ENCODE data around the gene CYB561D2. TPM values are rescaled to one million over a fixed set of nuclear protein-coding genes. Genes with fewer than 3 reads are reported as not detected.
A peak's percentile ranks its signal among the peaks of the same experiment; 100 is the strongest.

CYB561D2 gene
- total and polyA plus RNA-seq, 9 of the 15 experiments (the other 6 are each of a cell fraction or from before 2014, with no cell fraction given), result 4.2 to 16.6 (median 9.4) TPM

DNA sequence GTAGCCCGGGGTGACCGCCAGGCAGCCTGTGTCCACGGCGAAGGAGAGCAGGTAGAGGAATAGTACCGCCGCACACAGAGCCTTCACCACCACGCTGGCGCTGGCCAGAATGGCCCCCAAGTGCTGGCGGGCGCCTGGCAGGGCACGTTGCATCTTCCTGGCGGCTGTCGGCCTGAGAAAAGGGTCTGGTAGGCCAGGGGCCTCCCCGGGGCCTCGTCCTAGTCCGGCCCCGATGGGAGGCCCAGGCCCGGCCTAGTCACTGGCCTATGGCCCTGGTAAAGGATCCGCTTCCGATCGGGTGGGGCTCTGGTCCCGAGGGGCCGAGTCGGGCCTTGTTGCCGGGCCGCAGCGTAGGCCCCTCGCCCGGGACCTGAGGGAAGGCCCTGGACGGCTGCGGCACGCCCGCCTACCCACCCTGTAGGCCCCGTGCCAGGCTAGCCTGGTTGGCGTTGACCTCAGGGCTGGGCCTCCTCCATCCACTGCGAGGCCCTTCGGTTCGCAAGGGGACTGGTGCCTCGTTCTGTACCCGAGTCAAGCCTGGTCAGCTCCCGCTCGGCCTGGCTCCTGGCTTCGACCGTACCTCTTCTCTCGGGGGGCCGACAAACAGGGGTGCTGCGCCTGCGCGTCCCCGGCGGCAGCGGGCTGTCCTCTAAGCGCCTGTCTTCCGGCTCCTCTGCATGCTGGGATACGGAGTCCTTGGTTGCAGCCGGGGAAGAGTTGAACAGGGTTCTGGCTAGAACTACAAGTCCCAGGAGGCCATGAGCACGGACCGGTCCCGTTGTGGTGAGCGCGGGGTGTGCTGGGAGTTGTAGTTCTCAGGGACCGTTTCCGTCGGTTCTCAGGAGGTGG, 8.5 kb downstream of the CYB561D2 start, which contains the start of gene TMEM115 (continued):
- TF ChIP-seq RBM22 (IDR thresholded peaks at IDR 0.05; ENCODE audit: low read depth, low read length, poor library complexity, severe bottlenecking), result no peak
- TF ChIP-seq, protein P1, sequence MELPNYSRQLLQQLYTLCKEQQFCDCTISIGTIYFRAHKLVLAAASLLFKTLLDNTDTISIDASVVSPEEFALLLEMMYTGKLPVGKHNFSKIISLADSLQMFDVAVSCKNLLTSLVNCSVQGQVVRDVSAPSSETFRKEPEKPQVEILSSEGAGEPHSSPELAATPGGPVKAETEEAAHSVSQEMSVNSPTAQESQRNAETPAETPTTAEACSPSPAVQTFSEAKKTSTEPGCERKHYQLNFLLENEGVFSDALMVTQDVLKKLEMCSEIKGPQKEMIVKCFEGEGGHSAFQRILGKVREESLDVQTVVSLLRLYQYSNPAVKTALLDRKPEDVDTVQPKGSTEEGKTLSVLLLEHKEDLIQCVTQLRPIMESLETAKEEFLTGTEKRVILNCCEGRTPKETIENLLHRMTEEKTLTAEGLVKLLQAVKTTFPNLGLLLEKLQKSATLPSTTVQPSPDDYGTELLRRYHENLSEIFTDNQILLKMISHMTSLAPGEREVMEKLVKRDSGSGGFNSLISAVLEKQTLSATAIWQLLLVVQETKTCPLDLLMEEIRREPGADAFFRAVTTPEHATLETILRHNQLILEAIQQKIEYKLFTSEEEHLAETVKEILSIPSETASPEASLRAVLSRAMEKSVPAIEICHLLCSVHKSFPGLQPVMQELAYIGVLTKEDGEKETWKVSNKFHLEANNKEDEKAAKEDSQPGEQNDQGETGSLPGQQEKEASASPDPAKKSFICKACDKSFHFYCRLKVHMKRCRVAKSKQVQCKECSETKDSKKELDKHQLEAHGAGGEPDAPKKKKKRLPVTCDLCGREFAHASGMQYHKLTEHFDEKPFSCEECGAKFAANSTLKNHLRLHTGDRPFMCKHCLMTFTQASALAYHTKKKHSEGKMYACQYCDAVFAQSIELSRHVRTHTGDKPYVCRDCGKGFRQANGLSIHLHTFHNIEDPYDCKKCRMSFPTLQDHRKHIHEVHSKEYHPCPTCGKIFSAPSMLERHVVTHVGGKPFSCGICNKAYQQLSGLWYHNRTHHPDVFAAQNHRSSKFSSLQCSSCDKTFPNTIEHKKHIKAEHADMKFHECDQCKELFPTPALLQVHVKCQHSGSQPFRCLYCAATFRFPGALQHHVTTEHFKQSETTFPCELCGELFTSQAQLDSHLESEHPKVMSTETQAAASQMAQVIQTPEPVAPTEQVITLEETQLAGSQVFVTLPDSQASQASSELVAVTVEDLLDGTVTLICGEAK (IDR thresholded peaks at IDR 0.05), result peak; percentile 91
- TF ChIP-seq, protein P1 (CRISPR knock-in tag; IDR thresholded peaks at IDR 0.05), result no peak
- TF ChIP-seq TSC22D4 (tag; IDR thresholded peaks at IDR 0.05), result no peak
- TF ChIP-seq ZNF217 (CRISPR knock-in tag; IDR thresholded peaks at IDR 0.05), result no peak
- no peak for TF ChIP-seq HMG20B (CRISPR knock-in tag; IDR thresholded peaks at IDR 0.05)
- TF ChIP-seq RBM34 (IDR thresholded peaks at IDR 0.05; ENCODE audit: borderline replicate concordance, insufficient read depth, low read length), result no peak
- no peak for TF ChIP-seq PRPF4 (IDR thresholded peaks at IDR 0.05; ENCODE audit: insufficient read depth, low read depth, low read length, poor library complexity, severe bottlenecking)
